HG02973 (cell line): ENCODE measurements around the gene HOXD4.

Experiments
- ATAC-seq: cut with Tn5 transposase; IDR thresholded peaks from one replicate; pipeline ENCODE4 v1.9.1; 2021; ENCODE audit warnings: moderate library complexity; ENCODE audit not compliant: unreplicated experiment

The HOXD4 gene

GRCh38 chr2:176151442-176152287, at the start of gene HOXD4:
TSS of gene HOXD4 (plus strand) at chr2:176151550. CDS start at chr2:176151634, 84 bp downstream.
- no peak for ATAC-seq

- no peak for ATAC-seq
Observed at GRCh38 chr2:176101842-176102241, 49.5 kb upstream of the HOXD4 start.

DNA sequence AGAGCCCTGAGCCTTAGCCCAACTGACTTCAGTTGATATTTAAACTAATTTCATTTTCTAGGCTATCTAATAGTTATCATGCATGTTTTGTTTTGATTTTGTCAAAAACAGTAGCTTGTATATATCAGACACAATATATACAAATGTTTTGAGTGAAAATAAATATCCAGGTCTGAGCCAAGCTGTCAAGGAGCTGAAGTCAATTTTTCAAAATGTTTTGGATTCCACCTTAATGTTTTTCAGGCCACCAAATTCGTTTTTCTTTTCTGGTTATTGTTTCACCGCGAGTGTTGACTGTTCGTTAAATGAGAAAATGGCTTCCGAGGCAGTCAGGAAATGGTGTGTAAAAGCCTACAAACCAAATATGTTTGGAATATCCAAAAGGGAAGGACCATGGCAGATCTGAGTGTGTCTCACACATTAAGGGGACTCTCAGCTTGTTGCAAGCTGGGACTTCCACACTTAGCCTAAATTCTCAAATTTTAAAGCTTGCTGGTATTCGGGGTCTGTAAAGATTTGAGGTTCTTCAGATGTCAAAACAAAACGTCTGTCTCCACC, 49.0 kb upstream of the HOXD4 start:
- no peak for ATAC-seq

DNA sequence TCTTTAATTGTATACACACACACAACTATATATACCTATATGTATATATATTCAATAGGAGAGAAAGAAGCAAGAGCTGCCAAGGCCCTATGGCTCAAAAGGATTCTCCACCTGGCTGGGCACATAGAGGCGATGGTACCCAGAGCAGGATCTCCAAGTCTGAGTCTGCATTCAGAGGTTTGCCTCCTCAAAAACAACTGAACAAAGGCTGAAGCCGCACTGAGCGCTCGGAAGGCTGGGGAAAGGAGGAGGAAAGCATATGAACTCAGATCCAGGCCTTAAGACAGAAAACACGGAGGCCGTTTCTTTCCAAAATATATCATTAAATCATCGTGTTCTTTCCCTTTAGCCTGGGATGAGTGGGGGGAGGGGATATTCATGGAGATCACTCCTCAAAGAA, 48.2 kb upstream of the HOXD4 start:
- ATAC-seq, result no peak

DNA sequence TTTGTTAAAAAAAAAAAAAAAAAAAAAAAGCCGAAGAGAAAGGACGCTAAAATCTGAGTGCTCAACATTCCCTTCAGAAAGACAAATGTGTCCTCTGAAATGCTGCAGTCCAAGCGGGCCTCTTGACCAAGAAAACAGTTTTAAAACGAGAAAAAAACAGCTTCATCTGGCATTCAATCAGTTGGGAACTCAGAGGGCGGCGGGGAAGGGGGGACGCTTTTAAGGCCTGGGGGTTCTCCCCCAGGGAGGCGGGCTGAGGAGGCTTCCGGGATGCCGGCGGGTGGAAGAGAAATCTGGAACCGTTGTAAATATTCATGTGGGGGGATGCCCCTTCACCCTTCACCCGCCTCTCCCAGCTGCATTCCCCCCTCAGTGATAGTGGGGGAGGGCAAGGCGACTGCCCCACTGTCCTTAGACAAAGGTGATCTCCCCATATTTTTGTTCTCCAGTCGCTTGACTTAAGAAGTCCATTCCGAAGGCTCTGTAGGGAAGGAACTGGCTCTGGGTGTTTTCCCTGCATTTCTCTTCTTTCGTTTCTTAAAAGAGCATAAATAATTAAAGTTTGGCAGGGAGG, 47.5 kb upstream of the HOXD4 start:
- no peak for ATAC-seq

DNA sequence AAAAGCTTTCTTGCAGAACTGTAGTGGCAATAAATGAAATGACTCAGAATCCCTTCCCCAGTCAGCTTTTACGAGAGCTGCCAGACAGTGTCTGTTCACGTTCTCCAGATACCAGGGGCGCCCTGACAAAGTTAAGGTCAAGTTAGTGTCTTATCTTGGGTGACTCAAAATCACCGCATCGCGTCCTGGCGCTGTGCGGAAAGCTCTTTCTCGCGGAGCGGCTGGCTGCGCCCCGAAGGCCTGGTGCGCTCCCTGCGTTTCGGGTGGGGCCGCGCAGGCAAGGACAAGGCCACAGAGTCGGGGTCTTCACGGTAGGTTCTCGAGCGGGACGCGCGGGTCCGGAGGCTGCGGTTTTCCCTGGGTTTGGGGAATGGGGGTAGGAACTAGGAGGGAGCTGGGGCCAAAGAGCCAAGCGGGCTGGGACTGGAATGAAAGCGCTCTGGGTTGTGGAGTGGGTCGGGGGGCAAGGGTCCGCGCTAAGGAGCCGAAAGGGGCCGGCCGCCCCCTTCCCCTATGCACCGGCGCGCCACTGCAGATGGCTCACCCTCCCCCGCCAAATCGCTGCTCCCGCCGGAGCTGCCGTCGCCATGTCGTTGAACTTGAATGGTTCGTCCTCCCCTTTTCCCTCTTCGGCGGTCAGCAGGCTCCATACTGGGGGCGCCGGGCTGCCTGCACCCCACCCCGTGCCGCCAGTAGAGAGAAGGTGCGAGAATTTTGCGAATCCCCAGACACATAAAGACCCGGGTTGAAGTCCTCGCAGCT, 46.9 kb upstream of the HOXD4 start:
- no peak for ATAC-seq

- no peak for ATAC-seq
Observed at GRCh38 chr2:176105078-176105729, 46.1 kb upstream of the HOXD4 start.

GRCh38 chr2:176105730-176106580, 45.4 kb upstream of the HOXD4 start:
- no peak for ATAC-seq

- ATAC-seq, result no peak
Observed at GRCh38 chr2:176106581-176107539, 44.5 kb upstream of the HOXD4 start, which contains the start of gene HOXD11. TSS of gene HOXD11 (plus strand) at chr2:176107280. CDS start at chr2:176107356, 76 bp downstream.

GRCh38 chr2:176107731-176108181, 43.6 kb upstream of the HOXD4 start:
- no peak for ATAC-seq

DNA sequence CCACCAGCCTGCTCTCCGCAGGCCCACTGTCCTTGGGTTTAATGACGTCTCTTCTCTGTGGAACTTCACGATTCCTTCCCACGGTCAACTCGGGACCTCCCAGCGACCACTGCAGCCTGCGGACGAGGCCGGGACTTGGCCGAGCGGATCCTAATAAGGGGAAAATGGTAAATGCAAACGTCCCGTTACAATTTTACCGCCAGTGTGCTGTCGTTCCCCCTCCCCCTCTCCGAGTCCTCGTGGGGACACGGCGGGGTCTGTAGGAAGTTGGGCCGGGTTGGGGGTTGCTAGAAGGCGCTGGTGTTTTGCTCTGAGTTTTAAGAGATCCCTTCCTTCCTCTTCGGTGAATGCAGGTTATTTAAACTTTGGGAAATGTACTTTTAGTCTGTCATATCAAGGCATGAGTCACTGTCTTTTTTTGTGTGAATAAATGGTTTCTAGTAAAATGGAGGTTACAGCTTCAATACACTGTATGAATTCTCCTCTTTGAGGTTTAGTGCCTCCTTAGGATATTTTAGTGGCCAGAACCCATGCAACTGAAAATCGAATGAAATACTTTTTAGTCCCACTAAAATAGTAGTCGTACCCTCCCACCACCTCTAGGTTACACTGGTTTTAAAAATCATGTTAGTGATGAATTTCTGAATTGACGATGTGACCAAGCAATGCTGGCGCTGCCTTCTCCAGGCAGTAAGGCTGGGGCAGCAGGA, 42.0 kb upstream of the HOXD4 start:
- no peak for ATAC-seq

DNA sequence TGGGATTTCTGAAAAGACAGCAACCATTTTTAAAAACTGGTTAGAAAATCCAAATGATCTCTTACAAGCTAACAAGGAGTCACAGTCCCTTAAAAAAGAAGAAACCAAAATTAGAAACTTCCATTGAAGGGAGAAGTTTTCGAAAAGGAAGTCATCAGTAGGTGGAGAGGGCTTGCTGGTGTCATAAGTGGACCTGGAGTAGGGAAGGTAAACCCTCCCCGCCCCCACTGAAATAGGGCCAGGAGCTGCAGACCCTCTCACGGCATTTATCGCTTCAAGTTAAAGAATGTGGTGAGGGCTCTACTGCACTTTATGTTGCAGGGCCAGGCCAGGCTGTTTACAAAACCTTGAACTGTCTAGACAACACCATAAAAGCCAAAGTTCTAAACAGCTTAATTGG, 41.4 kb upstream of the HOXD4 start:
- ATAC-seq, result no peak

DNA sequence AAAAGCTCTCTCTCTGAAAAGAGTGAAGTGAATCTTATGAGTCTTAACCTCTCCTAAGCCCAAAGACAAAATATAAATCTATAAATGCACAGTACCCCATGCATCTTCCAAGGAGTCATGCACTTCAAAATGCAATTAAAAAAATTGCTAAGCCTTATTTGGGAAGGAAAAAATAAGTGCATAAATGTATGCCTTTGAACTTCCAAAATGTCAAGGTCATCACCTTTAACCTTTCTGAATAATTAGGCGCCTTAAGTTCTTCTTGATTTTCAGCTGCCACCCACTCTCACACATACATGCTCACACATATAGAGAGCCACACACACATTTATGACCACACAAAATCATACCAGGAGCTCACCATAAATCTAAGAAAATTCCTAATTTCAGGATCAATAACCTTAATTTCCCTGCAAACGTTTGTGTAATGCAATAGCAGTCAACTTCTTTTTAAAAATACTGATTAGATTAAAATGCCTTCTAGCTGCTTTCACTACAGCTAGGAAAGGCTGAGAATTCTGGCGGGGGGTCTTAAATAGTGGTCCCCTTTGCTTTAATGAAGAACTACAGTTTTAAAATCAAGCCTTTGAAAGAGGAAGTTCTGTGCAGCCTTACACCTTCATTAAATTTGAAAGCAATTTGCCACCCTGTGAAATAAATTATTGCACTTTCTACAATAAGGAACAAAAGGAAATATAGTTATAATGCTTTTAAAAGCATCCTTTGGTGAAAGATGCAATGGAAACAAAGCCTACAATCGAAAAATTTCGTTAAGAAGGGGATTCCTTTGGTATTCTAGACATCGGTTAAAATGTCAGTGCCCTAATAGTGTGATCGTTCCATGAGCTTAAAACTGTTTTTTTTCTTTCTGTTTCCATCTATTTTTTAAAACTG, 40.7 kb upstream of the HOXD4 start:
- no peak for ATAC-seq

- ATAC-seq, result no peak
Observed at GRCh38 chr2:176111309-176111663, 40.1 kb upstream of the HOXD4 start.

GRCh38 chr2:176111846-176112374, 39.4 kb upstream of the HOXD4 start:
- ATAC-seq, result no peak

DNA sequence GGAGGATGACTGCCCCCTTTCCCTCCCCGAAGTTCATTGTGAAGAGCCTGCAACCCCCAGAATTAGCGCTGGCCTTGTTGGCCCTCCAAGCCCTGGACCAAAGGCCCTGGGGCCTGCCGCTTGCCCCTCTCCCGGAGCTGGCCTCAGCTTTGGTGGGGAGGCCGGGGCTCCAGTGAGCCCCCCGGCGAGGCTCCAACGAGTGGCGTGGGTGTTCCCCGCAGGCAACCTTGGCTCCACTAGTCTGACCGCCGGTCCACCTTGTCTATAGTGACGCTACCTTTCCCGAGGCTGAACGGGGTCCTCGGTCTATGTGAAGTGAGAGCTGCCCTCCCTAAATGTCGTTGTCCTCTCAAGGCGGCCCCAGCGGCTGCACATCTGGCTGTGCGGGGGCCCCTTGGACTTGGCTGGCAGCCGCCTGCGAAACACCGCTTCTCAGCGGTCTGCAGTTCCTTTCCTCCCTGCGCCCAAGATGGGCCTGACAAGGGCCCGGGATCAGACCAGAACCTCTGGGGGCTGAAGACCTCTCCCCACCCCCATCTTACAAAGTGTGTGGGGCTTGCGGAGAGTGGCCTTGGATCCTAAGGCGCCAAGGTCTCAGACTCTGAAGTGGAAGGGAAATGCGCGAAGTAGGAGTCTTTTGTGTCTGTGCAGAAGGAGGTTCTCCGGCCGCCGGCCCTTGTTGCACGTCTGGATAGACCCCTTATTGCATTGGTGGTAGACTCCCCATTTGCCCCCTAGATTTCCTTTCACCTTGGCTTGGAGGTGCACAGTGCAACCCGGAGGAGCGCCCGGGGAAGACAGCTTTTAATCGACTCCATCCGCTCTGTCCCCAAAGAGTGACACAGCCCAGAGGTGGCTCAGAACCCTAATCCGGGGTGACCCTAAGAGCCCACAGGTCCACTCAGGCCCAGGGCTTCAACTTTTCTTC, 38.7 kb upstream of the HOXD4 start:
- no peak for ATAC-seq
